GM21515 (cell line): Measurements from ENCODE around the gene SMC1B.
"Not testable (repeated sequence)": the region's sequence is repeated elsewhere in the genome, so short reads cannot be mapped to it uniquely, and the experiment has no call there.

ENCODE experiments used
- ATAC-seq: cut with Tn5 transposase; IDR thresholded peaks from one replicate; pipeline ENCODE4 v1.9.1; 2021; ENCODE audit not compliant: unreplicated experiment

Gene SMC1B

GRCh38 chr22:45352757-45353156 lies 60.6 kb downstream of the SMC1B start:
- not testable (repeated sequence) for ATAC-seq

- no peak for ATAC-seq
These were observed 61.4 kb downstream of the SMC1B start for GRCh38 chr22:45351956-45352355.

- no peak for ATAC-seq
These were observed 63.5 kb downstream of the SMC1B start for GRCh38 chr22:45349916-45350315.

GRCh38 chr22:45344334-45344733 lies 69.1 kb downstream of the SMC1B start:
- ATAC-seq, result no peak

DNA sequence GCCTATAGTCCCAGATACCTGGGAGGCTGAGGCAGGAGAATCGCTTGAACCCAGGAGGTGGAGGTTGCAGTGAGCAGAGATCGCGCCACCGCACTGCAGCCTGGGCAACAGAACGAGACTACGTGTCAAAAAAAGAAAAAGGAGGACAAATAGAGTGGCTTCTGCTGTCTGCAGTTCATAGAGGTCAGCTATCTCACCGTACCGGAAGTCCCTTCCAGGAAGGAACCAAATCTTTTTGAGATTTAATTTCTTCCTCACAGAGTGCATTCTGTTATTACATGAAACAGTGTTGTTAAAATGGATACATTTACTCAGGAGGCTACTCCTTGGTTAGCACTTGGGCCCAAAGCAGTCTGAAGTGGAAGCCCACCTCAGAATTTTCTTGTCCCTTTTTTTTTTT lies 70.3 kb downstream of the SMC1B start:
- ATAC-seq, result no peak

DNA sequence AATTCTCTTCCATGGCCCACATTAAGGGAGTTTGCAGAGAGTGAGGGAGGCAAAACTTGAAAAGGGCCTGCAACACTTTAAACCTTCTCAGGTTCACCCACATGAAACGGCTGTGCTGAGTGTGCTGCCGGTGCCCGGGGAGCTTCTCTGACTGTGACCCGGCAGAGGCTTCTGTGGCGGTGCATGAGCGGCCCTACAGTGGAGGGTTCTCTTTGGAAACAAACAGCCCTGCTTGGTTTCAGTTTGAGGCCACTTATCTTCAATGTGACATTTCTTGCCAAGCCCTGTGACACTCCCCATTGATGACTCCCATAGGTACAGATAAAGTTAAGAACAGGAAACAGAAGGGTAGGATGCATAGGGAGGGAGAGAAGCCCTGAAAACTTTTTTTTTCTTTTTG lies 71.9 kb downstream of the SMC1B start:
- ATAC-seq, result no peak

DNA sequence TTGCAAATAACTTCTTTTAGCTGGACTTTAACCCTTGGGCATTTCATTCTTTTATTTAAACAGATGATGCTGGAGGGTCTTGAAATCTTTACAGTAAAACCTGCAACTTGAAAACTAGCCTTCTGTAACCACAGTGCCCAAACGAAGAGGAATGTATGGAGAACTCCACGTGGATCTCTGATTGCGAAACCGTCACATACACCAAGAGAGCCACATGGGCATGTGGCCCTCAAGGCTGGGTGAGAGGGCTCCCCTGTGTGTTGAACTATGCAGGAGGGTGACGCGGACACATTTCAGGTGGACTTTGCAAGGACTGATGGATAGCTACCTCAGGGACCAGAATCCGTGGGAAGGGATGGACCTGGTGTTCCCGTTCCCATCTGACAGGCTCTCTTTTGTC lies 73.1 kb downstream of the SMC1B start:
- no peak for ATAC-seq

- no peak for ATAC-seq
These were observed 74.6 kb downstream of the SMC1B start for GRCh38 chr22:45338795-45339194.

- ATAC-seq, result no peak
These were observed 75.9 kb downstream of the SMC1B start for GRCh38 chr22:45337536-45337935.

DNA sequence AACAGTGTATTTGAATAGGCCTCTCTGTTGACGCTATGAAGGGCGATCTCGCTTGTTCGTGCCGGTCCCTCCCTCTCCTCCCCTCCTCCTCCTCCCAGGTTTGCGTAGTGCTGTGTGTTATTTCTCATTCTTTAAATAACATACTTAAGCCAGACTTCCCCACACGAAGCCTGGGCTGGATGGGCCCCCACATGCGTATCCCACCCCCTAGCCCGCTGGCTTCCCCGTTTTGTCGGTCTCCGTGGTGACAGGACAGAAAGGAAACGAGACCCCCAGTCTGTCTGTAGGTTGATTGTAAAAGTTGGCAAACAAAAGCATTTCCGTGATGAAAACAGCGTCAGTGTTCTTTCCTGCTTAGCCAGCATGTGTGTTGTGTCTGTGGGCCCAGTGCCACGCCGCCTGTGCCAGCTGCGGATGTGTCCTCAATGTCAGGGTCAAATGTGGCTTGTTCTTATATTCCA lies 76.4 kb downstream of the SMC1B start:
- no peak for ATAC-seq

DNA sequence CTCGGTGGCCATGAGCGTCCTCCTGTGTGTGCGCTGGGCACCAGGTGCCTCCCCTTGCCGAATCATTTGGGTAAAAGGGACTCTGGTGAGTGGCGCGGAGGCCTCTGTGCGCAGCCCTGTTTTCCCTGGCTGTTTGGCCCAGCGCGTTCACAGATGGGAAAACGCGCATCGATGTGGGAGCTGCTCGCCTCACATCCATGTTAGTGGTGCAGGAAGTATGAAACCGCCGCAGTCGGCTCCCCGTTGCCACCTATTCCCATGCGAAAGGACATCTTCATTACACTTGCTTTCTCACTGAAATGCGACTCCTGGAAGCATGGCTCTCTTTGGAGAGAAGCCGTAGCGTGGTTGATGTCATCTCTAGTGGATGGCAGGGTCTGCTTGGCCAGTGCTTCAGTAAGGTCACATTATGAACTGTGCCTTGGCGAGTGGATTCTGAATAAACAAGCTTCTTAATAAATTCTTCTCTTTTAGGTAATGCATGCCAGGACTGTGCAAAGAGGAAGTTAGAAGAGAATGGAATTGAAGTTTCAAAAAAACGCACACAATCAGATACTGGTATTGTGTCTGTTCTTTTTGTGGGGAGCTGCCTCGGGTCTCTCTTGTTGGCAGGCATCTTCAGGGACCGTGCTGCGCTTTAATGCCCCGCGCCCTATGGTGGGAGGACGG lies 77.4 kb downstream of the SMC1B start:
- ATAC-seq, result no peak

DNA sequence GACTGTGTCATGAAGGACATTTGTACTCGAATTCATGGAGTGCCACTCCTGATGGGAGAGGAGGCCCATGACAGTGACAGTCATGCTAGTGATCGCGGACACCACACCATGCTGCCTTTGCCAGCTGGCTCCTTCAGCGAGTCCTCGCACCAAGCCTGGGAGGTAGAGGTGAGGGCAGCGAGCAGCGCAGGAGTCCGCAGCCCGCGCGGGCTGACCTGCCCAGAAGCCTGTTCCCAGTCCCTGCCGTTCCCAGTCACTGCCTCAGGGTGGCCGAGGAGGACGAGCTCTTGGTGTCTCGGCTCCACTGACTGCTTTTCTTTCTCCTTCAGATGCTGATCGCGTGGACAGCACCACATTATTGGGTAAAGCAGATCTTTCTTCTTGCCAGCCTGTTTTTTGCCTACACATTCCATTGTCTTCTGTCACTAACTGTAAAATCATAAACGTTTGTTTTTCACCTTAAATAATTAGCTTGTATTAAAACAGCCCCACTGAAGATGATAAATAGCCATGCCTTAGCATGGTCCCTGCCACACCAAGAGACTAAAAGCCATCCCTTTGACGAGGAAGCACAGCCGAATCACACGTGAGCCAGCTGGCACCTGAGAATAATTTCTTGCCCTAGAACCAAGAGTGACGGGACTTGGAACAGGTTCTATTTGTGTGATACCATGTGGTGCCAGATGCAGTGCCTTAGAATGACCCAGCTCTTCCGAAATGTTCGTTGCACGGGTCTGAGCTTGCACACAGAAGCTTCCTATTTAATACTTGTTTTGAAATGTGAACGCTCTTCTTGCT lies 78.2 kb downstream of the SMC1B start:
- ATAC-seq, result no peak

GRCh38 chr22:45334528-45334927 lies 78.9 kb downstream of the SMC1B start:
- ATAC-seq, result no peak

DNA sequence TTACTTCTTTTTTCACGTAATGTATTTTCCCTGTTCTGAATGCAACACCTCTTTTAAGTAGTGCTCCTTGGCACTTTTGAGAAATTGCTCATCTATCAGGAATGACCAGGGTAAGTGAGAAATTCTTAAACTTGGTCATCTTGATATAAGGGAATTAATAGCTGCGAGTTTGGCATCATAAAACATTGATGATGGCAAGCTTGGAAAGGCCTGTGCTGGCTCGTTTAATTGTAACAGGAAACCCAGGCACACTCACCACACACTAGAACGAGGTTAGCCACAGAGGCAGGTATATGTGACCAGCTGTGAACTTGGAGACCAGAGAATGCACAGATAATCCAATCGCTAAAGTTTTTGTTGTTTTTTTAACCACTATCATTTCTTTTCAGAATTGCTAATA lies 79.3 kb downstream of the SMC1B start:
- ATAC-seq, result no peak

DNA sequence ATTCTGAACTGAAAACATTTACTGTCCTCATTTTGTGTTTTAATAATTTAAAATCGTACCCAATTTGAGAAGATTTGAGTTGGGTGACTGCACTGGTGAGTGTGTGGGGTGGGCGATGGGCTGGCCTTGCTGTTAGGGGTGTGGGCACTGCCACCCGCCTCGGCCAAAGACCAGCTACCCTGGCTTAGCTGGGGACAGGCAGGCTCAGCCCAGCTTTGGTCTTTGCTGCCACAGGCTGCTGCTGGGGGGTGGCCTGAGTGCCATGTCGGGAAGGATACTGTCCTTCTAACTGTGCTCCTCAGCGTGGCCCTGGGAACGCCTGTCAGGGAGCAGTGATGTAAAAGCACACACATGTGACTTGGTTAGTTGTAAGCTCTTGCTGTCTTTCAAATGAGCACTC lies 81.4 kb downstream of the SMC1B start:
- no peak for ATAC-seq

DNA sequence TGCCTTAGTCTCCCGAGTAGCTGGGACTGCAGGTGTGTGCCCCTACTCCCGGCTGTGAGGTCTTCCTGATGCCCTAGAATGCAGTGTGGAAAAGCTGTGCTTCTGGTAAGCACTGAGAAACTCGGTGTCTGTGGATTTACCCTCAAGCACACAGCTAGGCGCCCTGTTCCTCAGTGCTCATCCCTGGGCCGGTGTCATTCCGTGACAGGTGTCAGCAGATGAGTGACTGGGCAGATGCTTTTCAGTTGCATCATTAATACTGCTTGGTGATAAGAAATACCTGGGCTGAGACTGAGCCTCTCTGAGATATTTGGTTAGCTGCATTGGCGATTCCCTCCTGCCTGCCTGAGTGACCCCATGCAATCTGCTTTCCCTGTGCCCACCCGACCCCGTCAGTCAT lies 81.9 kb downstream of the SMC1B start:
- ATAC-seq, result no peak

DNA sequence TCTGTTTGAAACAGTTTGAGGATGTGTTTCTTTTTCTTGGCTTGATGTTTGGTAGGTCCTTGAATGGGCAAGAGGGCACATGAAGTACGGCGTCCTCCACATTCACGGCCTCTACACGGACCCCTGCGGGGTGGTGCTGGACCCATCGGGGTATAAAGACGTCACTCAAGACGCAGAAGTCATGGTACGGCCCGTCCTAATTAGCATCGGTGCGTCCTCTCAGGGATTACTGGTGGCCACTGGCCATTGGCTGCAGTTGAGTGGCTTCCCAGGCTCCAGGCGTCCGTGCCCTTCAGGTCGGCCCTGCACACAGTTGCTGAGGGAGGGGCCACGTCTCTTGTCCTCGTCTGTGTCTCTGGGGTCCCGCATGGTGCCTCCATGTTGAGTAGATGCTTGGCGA lies 82.9 kb downstream of the SMC1B start:
- ATAC-seq, result no peak

DNA sequence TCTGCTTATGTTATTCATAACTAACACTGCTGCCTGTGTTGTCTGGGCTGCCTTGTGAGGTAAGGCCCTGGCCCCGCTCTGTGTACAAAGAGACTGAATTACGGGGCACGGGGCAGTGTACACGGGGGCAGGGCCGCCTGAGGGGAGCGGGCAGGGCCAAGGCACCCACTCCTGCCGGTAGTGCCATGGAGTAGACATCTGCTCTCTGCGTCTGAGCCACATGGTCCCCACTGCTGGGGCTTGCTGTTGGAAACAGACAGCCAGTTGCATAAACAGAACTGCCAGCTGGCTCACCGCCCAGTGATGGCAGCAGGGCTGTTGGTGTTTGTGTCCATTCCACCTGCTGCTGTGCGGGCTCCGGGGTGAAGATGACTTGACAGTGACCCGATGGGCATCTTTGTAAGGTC lies 83.9 kb downstream of the SMC1B start:
- no peak for ATAC-seq

DNA sequence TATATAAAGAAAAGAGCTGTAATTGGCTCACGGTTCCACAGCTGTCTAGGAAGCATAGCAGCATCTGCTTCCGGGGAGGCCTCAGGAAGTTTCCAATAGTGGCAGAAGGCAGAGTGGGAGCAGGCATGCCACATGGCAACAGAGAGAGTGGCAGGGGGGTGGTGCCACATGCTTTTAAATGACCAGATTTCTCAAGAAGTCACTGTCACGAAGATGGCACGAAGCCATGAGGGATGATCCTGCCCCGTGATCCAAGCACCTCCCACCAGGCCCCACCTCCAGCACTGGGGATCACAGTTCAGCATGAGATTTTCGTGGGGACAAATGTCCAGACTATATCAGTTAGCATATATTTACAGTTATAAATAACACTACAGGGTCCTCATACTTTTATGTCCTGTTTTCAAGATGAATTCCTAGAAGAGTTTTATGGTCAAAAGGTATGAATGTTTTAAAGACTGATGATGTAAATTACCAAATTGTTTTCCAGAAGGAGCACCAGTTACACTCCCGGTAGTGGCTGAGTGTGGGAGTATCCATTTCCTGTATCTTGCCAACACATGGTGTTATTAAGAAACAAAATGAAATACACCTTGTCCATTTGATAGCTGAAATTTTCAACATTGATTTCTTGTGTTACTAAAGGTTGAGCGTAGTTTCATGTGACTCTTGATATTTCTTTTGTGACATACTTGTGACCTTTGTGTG lies 84.4 kb downstream of the SMC1B start:
- ATAC-seq, result no peak

GRCh38 chr22:45328261-45328660 lies 85.1 kb downstream of the SMC1B start:
- not testable (repeated sequence) for ATAC-seq

DNA sequence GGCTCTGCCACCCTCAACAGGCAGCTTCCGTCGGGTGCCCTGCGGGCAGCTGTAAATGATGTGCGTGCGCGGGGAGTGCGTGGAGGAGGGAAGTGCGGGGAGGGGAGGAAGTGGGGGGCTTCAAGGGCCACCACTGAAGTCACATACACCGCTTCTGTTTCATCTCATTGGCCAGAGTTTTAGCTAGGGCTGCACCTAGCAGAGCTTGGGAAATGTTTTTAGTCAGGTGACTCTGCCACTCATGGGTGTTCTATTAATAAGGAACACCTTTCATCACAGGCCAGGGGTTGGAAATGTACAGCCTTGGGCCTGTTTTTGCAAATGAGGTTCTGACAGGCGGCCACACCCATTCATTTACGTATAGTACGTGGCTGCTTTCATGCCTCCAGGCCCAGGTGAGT lies 89.1 kb downstream of the SMC1B start:
- ATAC-seq, result no peak

- ATAC-seq, result no peak
These were observed 89.7 kb downstream of the SMC1B start for GRCh38 chr22:45323695-45324094.
